Ishikawa (cell line): ENCODE measurements around the gene FOXK1.

Experiments used
- CEBPB ChIP-seq: IDR thresholded peaks from 2 replicates; pipeline ENCODE4 v1.6.1; 2012
- CREB1 ChIP-seq: IDR thresholded peaks from 2 replicates; pipeline ENCODE4 v1.6.1; 2012; ENCODE audit warnings: low read depth
- EGR1 ChIP-seq: IDR thresholded peaks from 2 replicates; pipeline ENCODE4 v1.6.1; 2012
- EP300 ChIP-seq: IDR thresholded peaks from 2 replicates; pipeline ENCODE4 v1.6.1; 2012; ENCODE audit warnings: borderline replicate concordance
- FOXM1 ChIP-seq: IDR thresholded peaks from 2 replicates; pipeline ENCODE4 v1.6.1; 2012; ENCODE audit warnings: low read depth, borderline replicate concordance
- MAX ChIP-seq: IDR thresholded peaks from 2 replicates; pipeline ENCODE4 v1.6.1; 2012
- NFIC ChIP-seq: IDR thresholded peaks from 2 replicates; pipeline ENCODE4 v1.6.1; 2012
- RAD21 ChIP-seq: IDR thresholded peaks from 2 replicates; pipeline ENCODE4 v1.6.1; 2012; ENCODE audit warnings: low read depth
- REST ChIP-seq: IDR thresholded peaks from 2 replicates; pipeline ENCODE4 v1.6.1; 2012; ENCODE audit warnings: low read depth, mild to moderate bottlenecking
- TAF1 ChIP-seq: IDR thresholded peaks from 2 replicates; pipeline ENCODE4 v1.6.1; 2012; ENCODE audit warnings: low read depth, mild to moderate bottlenecking
- TCF12 ChIP-seq: IDR thresholded peaks from 2 replicates; pipeline ENCODE4 v1.6.1; 2012; ENCODE audit warnings: low read depth
- TEAD4 ChIP-seq: IDR thresholded peaks from 2 replicates; pipeline ENCODE4 v1.6.1; 2012
- USF1 ChIP-seq: IDR thresholded peaks from 2 replicates; pipeline ENCODE4 v1.6.1; 2012
- YY1 ChIP-seq: IDR thresholded peaks from 2 replicates; pipeline ENCODE4 v1.6.1; 2012; ENCODE audit warnings: low read depth
- ZBTB7A ChIP-seq: IDR thresholded peaks from 2 replicates; pipeline ENCODE4 v1.6.1; 2012; ENCODE audit warnings: low read depth

The FOXK1 gene

GRCh38 chr7:4787541-4787940 lies 105.4 kb downstream of the FOXK1 start:
- TF ChIP-seq TEAD4 (no peak), USF1 (no peak), ZBTB7A (no peak), RAD21 (no peak)

GRCh38 chr7:4787947-4788626 lies 106.0 kb downstream of the FOXK1 start:
- TF ChIP-seq EGR1 = no peak
- no peak for TF ChIP-seq CREB1

GRCh38 chr7:4788627-4789189 lies 106.6 kb downstream of the FOXK1 start:
- TF ChIP-seq EGR1 (no peak), TCF12 (no peak), FOXM1 (no peak), CEBPB (no peak), NFIC (no peak)

- TF ChIP-seq FOXM1 = no peak
- no peak for TF ChIP-seq REST
- no peak for TF ChIP-seq MAX
- TF ChIP-seq ZBTB7A = no peak
- TF ChIP-seq EGR1 = no peak
Observed at GRCh38 chr7:4789194-4790077, 107.3 kb downstream of the FOXK1 start.

- TF ChIP-seq TAF1 = no peak
- no peak for TF ChIP-seq EGR1
- no peak for TF ChIP-seq MAX
- TF ChIP-seq CEBPB = no peak
- no peak for TF ChIP-seq TCF12
- no peak for TF ChIP-seq FOXM1
- TF ChIP-seq CREB1 = no peak
Observed at GRCh38 chr7:4790078-4790465, 108.0 kb downstream of the FOXK1 start.

GRCh38 chr7:4790516-4790991 lies 108.5 kb downstream of the FOXK1 start:
- TF ChIP-seq TCF12 (no peak), CEBPB (no peak), FOXM1 (no peak), EGR1 (no peak), TEAD4 (no peak), MAX (no peak), USF1 (no peak), RAD21 (no peak), EP300 (no peak), CREB1 (no peak), REST (no peak), ZBTB7A (no peak), YY1 (no peak), NFIC (no peak)
